NCI-H526 (cell line): Measurements from ENCODE around the gene METTL16.

Experiments
- DNase-seq, 2 experiments: peaks; one replicate each; lab custom pipeline; 2025; lab: John Stamatoyannopoulos, UW

METTL16 gene

GRCh38 chr17:2380226-2380922, 131.3 kb downstream of the METTL16 start:
- DNase-seq: no peak

GRCh38 chr17:2379489-2380225, 132.0 kb downstream of the METTL16 start:
- no peak for DNase-seq

DNA sequence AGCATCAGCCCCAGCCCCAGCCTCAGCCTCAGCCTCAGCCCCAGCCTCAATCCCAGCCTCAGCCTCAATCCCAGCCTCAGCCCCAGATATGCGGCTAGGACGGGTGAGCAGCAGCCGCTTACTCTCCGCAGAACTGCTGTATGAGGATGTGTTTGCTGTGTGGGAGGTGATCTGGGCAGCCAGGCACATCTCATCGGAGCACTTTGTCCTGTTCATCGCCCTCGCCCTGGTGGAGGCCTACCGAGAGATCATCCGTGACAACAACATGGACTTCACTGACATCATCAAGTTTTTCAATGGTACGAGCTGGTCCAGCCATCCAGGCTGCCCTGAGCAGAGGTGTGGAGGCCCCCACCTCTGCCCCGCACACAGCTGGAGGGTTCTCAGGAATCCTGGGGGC, 132.8 kb downstream of the METTL16 start:
- no peak for DNase-seq

- no peak for DNase-seq
Observed at GRCh38 chr17:2377659-2378058, 134.0 kb downstream of the METTL16 start.

GRCh38 chr17:2376107-2376506, 135.6 kb downstream of the METTL16 start:
- DNase-seq: no peak

DNA sequence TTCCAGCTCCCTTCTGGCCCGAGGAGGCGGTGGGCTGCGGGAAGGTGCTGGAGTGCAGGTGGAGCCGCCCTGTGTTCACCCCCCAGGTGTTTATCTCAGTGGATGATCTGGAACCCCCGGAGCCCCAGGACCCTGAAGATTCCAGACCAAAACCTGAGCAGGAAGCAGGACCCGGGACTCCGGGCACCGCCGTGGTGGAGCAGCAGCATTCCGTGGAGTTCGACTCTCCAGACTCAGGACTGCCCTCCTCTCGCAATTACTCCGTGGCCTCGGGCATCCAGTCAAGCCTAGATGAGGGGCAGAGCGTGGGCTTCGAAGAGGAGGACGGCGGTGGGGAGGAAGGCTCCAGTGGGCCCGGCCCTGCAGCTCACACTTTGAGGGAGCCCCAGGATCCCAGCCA, 136.3 kb downstream of the METTL16 start:
- no peak for DNase-seq

DNA sequence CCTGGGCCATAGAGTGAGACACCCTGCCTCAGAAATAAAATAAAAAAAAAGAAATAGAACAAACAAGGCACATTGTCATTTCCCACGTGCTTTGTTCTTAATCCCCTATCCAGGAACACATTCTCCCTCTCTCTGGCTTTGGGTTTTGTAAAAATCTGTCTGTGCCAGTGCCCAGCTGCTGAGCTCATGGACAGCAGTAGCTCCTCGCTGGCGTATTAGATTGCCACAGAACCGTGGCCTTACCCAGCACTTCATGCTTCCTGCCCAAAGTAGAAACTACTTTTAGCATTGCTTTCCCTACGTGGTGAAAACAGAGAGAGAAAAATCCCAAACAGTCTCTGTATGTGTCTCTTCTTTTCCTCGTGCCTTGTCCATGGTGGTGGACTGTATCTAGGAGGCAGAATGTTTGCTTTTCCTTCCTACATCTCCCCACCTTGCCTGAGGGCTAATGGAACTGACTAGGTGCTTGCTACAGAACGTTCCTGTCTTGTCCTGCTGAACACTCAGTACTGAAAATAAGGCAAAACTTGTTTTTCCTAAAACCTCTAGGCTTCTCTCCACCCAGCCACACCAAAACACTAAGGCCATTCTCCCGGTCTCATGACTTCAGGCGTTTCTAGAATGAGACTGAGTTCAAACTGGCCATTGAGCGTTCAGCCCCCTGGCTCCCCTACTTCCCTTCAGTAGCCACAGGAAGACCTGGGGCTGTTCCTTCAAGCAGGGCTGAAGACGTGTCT, 137.0 kb downstream of the METTL16 start:
- DNase-seq: no peak

DNA sequence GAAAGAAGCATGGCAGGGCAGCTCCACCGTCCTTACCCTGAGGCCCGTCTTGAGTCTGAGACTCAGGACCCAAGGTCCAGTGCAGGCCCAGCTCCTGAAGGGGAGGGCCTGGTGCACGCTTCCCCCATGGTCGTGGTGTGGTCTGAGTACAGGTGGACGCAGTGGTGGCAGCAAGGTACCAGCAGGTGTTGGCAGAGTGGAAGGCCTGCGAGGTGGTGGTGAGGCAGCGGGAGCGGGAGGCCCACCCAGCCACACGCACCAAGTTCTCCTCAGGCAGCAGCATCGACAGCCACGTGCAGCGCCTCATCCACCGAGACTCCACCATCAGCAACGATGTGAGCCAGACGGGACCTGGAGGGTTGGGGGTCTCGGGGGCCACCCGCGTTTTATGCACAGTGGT, 138.5 kb downstream of the METTL16 start:
- DNase-seq: no peak

DNA sequence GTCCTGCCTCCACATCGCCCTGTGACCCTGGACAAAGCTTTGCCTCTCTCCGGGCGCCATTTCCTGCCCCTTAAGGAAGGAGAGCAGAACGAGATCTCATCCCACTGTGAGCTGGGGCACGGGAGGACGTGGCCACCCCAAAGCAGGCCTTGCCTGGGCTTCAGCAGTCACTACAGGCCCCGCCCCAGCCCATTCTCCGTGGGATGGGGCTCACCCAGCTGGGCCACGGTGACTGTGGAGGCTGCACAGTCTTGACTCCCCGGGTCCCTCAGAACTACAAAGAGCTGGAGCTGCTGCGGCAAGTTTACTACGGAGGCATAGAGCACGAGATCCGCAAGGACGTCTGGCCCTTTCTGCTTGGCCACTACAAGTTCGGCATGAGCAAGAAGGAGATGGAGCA, 139.0 kb downstream of the METTL16 start:
- DNase-seq: no peak

GRCh38 chr17:2372180-2372579, 139.5 kb downstream of the METTL16 start:
- no peak for DNase-seq

GRCh38 chr17:2371183-2372130, 140.2 kb downstream of the METTL16 start:
- DNase-seq: no peak

- no peak for DNase-seq
Observed at GRCh38 chr17:2370211-2370589, 141.5 kb downstream of the METTL16 start.

GRCh38 chr17:2369551-2370210, 142.0 kb downstream of the METTL16 start:
- peak in 1 of 2 experiments; percentile 20 for DNase-seq

DNA sequence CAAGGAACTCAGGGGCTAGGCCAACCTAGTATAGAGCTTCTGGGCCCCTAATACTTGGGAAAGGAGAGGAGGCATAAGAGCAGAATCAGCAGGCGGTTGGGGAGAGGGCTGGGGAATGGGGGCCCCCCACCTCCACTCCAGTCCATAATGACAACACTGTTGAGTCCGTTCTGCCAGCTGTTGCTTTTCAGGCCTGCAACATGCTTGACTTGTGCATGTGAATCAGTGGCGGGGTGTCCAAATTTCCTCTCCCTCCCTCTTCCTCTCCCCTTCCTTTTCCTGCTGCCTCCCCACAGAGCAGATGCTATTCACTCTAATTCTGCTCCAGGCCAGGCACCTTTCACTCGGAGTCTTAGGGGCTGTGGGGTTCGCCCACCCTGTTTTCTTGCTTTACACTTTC, 142.6 kb downstream of the METTL16 start:
- DNase-seq: no peak

DNA sequence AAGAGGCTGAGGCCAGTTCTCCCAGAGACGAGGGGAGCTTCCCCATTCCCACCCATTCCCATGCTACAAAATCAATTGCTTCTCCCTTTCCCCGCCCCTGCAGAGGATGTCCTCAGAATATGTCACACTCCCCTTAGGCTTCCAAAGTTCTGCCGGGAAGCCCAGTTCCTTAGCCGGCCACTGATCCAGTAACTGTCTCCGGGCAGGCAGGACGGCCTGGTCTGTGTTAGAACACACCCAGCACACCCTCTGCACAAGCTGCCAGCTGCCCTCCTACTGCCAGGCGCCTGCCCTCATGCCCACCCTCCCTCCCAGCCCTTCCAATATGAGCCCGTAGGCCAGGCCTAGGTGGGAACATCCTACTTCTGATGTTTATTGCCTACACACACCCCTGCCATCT, 143.3 kb downstream of the METTL16 start:
- no peak for DNase-seq

DNA sequence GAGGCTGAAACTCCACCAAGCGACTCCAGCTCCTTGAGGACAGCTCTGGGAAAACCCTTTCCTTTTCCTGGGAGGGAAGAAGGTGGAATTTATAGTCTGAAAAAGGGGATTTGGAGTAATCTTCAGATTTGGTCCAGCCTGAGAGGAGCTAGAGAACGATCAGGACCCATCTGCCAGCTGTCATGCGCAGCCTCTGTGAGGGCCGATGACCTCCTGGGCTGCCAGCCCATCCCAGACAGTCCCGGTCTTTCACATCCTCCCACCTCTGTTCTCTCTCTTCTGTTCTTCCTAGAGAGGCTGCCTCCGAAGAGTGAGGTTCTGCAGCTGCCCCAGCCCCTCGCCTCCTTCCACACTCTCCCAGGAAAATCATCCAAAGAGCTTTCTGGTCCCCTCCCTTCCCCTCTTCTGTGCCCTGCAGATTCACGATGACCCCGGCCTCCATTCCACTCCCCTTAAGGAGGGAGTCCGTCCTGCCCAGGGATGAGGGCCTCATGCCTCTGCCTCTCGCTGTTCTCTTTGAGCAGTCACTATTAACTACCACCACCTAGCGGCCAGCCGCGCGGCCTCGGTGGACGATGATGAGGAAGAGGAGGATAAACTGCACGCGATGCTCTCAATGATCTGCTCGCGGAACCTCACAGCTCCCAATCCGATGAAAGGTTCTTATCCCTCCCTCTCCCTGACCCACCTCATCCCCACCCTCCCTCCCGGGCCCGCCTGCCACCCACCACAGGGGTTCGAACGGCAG, 144.8 kb downstream of the METTL16 start:
- peak in 1 of 2 experiments; percentile 22 for DNase-seq
